CD14-positive monocyte (primary cell): ENCODE measurements around the gene GCNT1. TPM values are rescaled to one million over a fixed set of nuclear protein-coding genes. Genes with fewer than 3 reads are reported as not detected.
A peak's percentile ranks its signal among the peaks of the same experiment; 100 is the strongest.

ENCODE experiments used
- DNase-seq, 3 donors: peaks; one replicate each; pipeline ENCODE4 v3.0.0-alpha.2; 2011 to 2022
- H2AFZ ChIP-seq: 2 replicates; pipeline ENCODE4 v1.6.0; 2012; ENCODE audit warnings: mild to moderate bottlenecking, low read depth, low read length, inconsistent platforms; ENCODE audit not compliant: insufficient read depth, poor library complexity, severe bottlenecking
- H3K27ac ChIP-seq, 2 donors: 1 replicate in 1 of 2; 2 replicates in 1 of 2; pipeline ENCODE4 v1.5.1; 2012 to 2013; ENCODE audit warnings: low read length in 2 of 2, control low read depth in 1 of 2, inconsistent platforms in 1 of 2, low read depth in 1 of 2, mild to moderate bottlenecking in 1 of 2
- H3K27me3 ChIP-seq, 2 donors: one replicate each; pipeline versions ENCODE4 v1.6.0 to v1.6.1; 2011 to 2013; ENCODE audit warnings: low read length in 2 of 2; ENCODE audit not compliant: control insufficient read depth in 2 of 2, insufficient read depth in 2 of 2
- H3K36me3 ChIP-seq, 2 donors: replicated peaks in 1 of 2; 1 replicate in 1 of 2; 2 replicates in 1 of 2; pipeline versions ENCODE4 v1.5.1 to v1.6.1; 2012 to 2013; ENCODE audit warnings: low read length in 2 of 2, control low read depth in 1 of 2, inconsistent platforms in 1 of 2, mild to moderate bottlenecking in 1 of 2; ENCODE audit not compliant: insufficient read depth in 2 of 2, control insufficient read depth in 1 of 2
- H3K4me1 ChIP-seq, 2 donors: 1 replicate in 1 of 2; 2 replicates in 1 of 2; pipeline versions ENCODE4 v1.5.1 to v1.6.1; 2012 to 2013; ENCODE audit warnings: low read length in 2 of 2, control low read depth in 1 of 2, inconsistent platforms in 1 of 2, mild to moderate bottlenecking in 1 of 2, moderate library complexity in 1 of 2; ENCODE audit not compliant: insufficient read depth in 2 of 2, control insufficient read depth in 1 of 2
- H3K4me2 ChIP-seq: replicated peaks from 2 replicates; pipeline ENCODE3; 2012; ENCODE audit warnings: low read length, moderate library complexity, mild to moderate bottlenecking; ENCODE audit not compliant: poor library complexity, severe bottlenecking; ENCODE audit errors: extremely low read depth
- H3K4me3 ChIP-seq, 3 experiments: fragments of 200-600 bp in 1 of 3; sonication (generic) in 1 of 3; replicated peaks in 1 of 3; 1 replicate in 2 of 3; 2 replicates in 1 of 3; pipeline ENCODE4 v1.5.1; 2011 to 2013; ENCODE audit warnings: low read length in 3 of 3, mild to moderate bottlenecking in 3 of 3, control low read depth in 2 of 3, low read depth in 2 of 3, inconsistent platforms in 1 of 3, moderate library complexity in 1 of 3
- H3K79me2 ChIP-seq: 2 replicates; pipeline ENCODE4 v1.6.0; 2012; ENCODE audit warnings: mild to moderate bottlenecking, control low read depth, inconsistent platforms, low read length, moderate library complexity; ENCODE audit not compliant: insufficient read depth
- H3K9ac ChIP-seq: 2 replicates; pipeline ENCODE4 v1.6.0; 2017; ENCODE audit warnings: low read length, mild to moderate bottlenecking; ENCODE audit not compliant: insufficient read depth, poor library complexity, severe bottlenecking
- H3K9me3 ChIP-seq, 2 donors: replicated peaks in 1 of 2; 1 replicate in 1 of 2; 2 replicates in 1 of 2; pipeline versions ENCODE4 v1.5.1 to v1.6.1; 2012 to 2013; ENCODE audit warnings: low read length in 2 of 2, control low read depth in 1 of 2; ENCODE audit not compliant: control insufficient read depth in 1 of 2, insufficient read depth in 1 of 2
- H4K20me1 ChIP-seq: 2 replicates; pipeline ENCODE4 v1.6.0; 2012; ENCODE audit warnings: mild to moderate bottlenecking, low read length, control low read depth, moderate library complexity; ENCODE audit not compliant: insufficient read depth
- H3K27ac Mint-ChIP-seq, 7 donors: one replicate each; pipeline ENCODE4 v1.8.0; 2020; ENCODE audit warnings: mild to moderate bottlenecking in 7 of 7, mixed read lengths in 7 of 7, moderate library complexity in 6 of 7, inconsistent platforms in 2 of 7
- H3K27me3 Mint-ChIP-seq, 3 donors: one replicate each; pipeline ENCODE4 v1.8.0; 2021 to 2022; ENCODE audit warnings: low read depth in 3 of 3, mild to moderate bottlenecking in 3 of 3, mixed read lengths in 3 of 3, moderate library complexity in 3 of 3, inconsistent platforms in 1 of 3
- H3K36me3 Mint-ChIP-seq, 2 donors: one replicate each; pipeline ENCODE4 v1.8.0; 2020; ENCODE audit warnings: mixed read lengths in 2 of 2, inconsistent platforms in 1 of 2, mild to moderate bottlenecking in 1 of 2
- H3K4me1 Mint-ChIP-seq: one replicate; pipeline ENCODE4 v1.8.0; 2020; ENCODE audit warnings: mild to moderate bottlenecking, mixed read lengths
- H3K4me3 Mint-ChIP-seq, 2 donors: one replicate each; pipeline ENCODE4 v1.8.0; 2020; ENCODE audit warnings: mild to moderate bottlenecking in 2 of 2, mixed read lengths in 2 of 2, moderate library complexity in 1 of 2
- H3K9me3 Mint-ChIP-seq, 7 donors: one replicate each; pipeline ENCODE4 v1.8.0; 2020 to 2022; ENCODE audit warnings: mixed read lengths in 7 of 7, mild to moderate bottlenecking in 6 of 7, moderate library complexity in 6 of 7, inconsistent platforms in 2 of 7
- WGBS: methylation state at CpG from one replicate; pipeline ENCODE4 v1.1.5; 2013; ENCODE audit warnings: missing lambda C conversion rate; ENCODE audit not compliant: insufficient coverage; 5-methylcytosine and 5-hydroxymethylcytosine counted together
- intact Hi-C, 2 donors: fragments of 100-400 bp; cut with micrococcal nuclease; formaldehyde crosslinking; loops; one replicate each; pipeline versions ENCODE4 v1.15.0 to v1.15.1; 2023
- polyA plus RNA-seq, 3 donors: library from polyadenylated mRNA; depleted of rRNA in 1 of 3; unstranded in 2 of 3; stranded (reverse) in 1 of 3; fragments of 300-500 nt in 2 of 3; fragments of >200 nt in 1 of 3; fragmentation: Illumina TruSeq in 2 of 3; gene quantifications; 1 replicate in 2 of 3; 2 replicates in 1 of 3; pipeline ENCODE4 v1.2.3, GENCODE V29; 2012 to 2021
- TF ChIP-seq, protein P1 (sequence below): fragments of 200-600 bp; IDR thresholded peaks from one replicate; pipeline ENCODE4 v1.8.0; 2022; ENCODE audit warnings: antibody characterized with exemption, mild to moderate bottlenecking

GCNT1 gene
- polyA plus RNA-seq, 3 donors, result 8.4 to 15.4 (median 9.3) TPM

DNA sequence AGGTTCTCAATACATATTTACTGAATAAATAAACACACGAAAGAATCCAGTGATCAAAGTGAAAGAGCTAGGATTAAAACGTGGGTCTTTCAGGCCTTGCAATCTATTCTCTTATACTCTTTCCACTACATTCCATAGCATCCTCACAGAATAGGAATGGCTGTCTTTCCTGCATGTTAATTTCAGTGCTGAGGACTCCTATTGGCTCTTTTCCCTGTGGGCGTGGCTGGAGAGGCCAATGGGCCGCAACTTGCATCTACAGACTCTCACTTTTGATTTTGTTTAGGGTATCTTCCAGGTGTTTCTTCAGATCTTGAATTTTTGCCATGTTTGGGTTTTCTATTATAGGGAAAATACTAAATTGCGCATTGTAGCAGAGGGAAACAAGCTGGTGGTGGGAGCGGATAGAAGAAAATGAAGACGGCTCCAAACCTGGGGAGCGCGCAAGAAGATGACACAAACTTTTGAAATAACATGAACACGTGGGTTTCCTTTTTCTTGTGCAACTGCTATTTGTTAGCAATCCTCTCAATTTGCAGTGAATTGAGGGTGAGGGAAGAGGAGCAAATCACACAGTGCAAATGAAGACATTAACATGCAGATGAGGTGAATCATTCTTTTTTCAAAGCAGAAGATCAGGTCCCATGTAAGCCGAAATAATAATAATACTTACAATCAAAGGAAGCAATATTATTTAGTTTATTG lies 93.9 kb downstream of the GCNT1 start:
- DNase-seq, result peak; percentile 56 to 69 (median 66)
- 18% methylated on average over 6 of the region's 11 CpGs for WGBS
- no peaks in the 10 kb centered on the region for H3K9me3 ChIP-seq

DNA sequence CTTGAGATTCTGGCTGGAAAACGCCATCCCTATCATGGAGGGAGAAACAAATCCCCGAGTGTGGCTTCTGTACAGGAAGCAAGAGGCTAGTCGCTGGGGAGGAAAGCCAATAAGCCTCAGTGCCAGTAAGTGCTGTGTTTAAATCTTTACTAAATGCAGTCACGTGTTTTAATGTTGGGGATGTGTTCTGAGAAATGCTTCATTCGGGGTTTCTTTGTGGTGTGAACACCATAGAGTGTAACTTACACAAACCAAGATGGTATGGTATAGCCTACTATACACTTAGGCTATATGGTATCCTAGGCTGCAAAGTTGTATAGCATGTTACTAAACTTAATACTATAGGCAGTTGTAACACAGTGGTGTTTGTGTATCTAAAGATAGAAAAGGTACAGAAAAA lies 94.7 kb downstream of the GCNT1 start:
- peaks cover 50% of the 10 kb centered on the region for H3K4me1 Mint-ChIP-seq
- H3K9me3 Mint-ChIP-seq, result peaks cover 0 to 6% (median 3%) of the 10 kb centered on the region in 7 donors
- Histone ChIP-seq H3K79me2 (no peaks in the 10 kb centered on the region), H3K4me1 (peaks cover 27 to 45% of the 10 kb centered on the region in 2 donors), H3K9me3 (no peaks in the 10 kb centered on the region), H3K27ac (peak overlapping the region in 1 of 2 donors; percentile 45), H3K4me2 (peak overlapping the region; percentile 60), H3K36me3 (no peaks in the 10 kb centered on the region), H3K9ac (no peak overlapping the region), H2AFZ (peak overlapping the region; percentile 19), H4K20me1 (no peaks in the 10 kb centered on the region), H3K4me3 (peak overlapping the region in 1 of 3 experiments; percentile 61), H3K27me3 (no peaks in the 10 kb centered on the region)
- peak overlapping the region in 5 of 7 donors; percentile 25 to 69 (median 47) for H3K27ac Mint-ChIP-seq
- intact Hi-C loops, result no loop called here
- peaks cover 0 to 1% (median 0%) of the 10 kb centered on the region in 3 donors for H3K27me3 Mint-ChIP-seq
- no peak overlapping the region for H3K4me3 Mint-ChIP-seq
- TF ChIP-seq, protein P1, sequence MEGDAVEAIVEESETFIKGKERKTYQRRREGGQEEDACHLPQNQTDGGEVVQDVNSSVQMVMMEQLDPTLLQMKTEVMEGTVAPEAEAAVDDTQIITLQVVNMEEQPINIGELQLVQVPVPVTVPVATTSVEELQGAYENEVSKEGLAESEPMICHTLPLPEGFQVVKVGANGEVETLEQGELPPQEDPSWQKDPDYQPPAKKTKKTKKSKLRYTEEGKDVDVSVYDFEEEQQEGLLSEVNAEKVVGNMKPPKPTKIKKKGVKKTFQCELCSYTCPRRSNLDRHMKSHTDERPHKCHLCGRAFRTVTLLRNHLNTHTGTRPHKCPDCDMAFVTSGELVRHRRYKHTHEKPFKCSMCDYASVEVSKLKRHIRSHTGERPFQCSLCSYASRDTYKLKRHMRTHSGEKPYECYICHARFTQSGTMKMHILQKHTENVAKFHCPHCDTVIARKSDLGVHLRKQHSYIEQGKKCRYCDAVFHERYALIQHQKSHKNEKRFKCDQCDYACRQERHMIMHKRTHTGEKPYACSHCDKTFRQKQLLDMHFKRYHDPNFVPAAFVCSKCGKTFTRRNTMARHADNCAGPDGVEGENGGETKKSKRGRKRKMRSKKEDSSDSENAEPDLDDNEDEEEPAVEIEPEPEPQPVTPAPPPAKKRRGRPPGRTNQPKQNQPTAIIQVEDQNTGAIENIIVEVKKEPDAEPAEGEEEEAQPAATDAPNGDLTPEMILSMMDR, result no peak
- DNase-seq, result no peak
- peaks cover 10 to 11% of the 10 kb centered on the region in 2 donors for H3K36me3 Mint-ChIP-seq
- 60% methylated on average over 1 of the region's 5 CpGs for WGBS

More for the DNA sequence above, 93.9 kb downstream of the GCNT1 start:
- intact Hi-C loops, result no loop called here
- Histone ChIP-seq H3K27me3 (no peaks in the 10 kb centered on the region), H2AFZ (peak overlapping the region; percentile 25), H4K20me1 (no peaks in the 10 kb centered on the region), H3K4me2 (peak overlapping the region; percentile 60), H3K4me1 (peaks cover 20 to 38% of the 10 kb centered on the region in 2 donors), H3K9ac (no peak overlapping the region), H3K79me2 (no peaks in the 10 kb centered on the region), H3K4me3 (peak overlapping the region; percentile 12 to 61 (median 42)), H3K27ac (peak overlapping the region in 1 of 2 donors; percentile 45), H3K36me3 (no peaks in the 10 kb centered on the region)
- peak overlapping the region; percentile 73 to 86 for H3K4me3 Mint-ChIP-seq
- H3K4me1 Mint-ChIP-seq, result peaks cover 42% of the 10 kb centered on the region
- TF ChIP-seq, protein P1, result no peak
- H3K9me3 Mint-ChIP-seq, result peaks cover 0 to 4% (median 0%) of the 10 kb centered on the region in 7 donors
- peaks cover 10 to 16% of the 10 kb centered on the region in 2 donors for H3K36me3 Mint-ChIP-seq
- peak overlapping the region in 6 of 7 donors; percentile 47 to 90 (median 71) for H3K27ac Mint-ChIP-seq
- peaks cover 0 to 2% (median 0%) of the 10 kb centered on the region in 3 donors for H3K27me3 Mint-ChIP-seq

Other genes with a start within 250 kb of the GCNT1 start
- 10 to 100 TPM in 2 of 3 donors, 1 to 10 TPM in 1; 5.9 to 46.6 (median 44.4) TPM for gene RFK, start 64.8 kb upstream of the GCNT1 start, polyA plus RNA-seq